Measurements from ENCODE around the gene SCNN1G.
"Not testable (repeated sequence)": the region's sequence is repeated elsewhere in the genome, so short reads cannot be mapped to it uniquely, and the experiment has no call there.

The SCNN1G gene

GRCh38 chr16:23207485-23207884 lies 24.9 kb downstream of the SCNN1G start:
- DNase-seq (ENCODE audit: low spot score) = no peak

GRCh38 chr16:23209606-23210005 lies 27.1 kb downstream of the SCNN1G start:
- DNase-seq (ENCODE audit: low spot score) = no peak

GRCh38 chr16:23213831-23214230 lies 31.3 kb downstream of the SCNN1G start:
- no peak for DNase-seq (ENCODE audit: low spot score)

- DNase-seq (ENCODE audit: low spot score) = no peak
Measured at GRCh38 chr16:23214796-23215195, 32.3 kb downstream of the SCNN1G start.

- no peak for DNase-seq (ENCODE audit: low spot score)
Measured at GRCh38 chr16:23215435-23215834, 32.9 kb downstream of the SCNN1G start.

- no peak for DNase-seq (ENCODE audit: low spot score)
Measured at GRCh38 chr16:23216658-23217246, 34.2 kb downstream of the SCNN1G start.

DNA sequence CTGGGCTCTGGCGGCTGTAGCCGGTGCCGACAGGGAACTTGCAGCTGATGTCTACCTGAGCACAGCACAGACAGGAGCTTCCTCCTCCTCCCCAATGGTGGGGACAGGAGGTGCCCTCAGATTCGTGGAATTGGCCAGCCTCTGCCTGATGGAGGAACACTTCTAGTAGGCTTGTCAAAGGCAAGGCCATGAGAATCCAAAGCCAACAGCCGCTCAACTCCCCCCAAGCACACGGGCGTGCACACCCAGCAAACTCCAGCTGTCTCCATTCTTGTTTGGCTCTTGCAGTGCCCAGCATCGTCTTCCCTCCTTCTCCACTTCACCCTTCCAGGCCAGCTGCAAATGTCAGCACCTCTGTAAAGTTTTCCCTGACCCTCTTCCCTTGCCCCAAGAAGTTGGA lies 35.1 kb downstream of the SCNN1G start:
- no peak for DNase-seq (ENCODE audit: low spot score)

DNA sequence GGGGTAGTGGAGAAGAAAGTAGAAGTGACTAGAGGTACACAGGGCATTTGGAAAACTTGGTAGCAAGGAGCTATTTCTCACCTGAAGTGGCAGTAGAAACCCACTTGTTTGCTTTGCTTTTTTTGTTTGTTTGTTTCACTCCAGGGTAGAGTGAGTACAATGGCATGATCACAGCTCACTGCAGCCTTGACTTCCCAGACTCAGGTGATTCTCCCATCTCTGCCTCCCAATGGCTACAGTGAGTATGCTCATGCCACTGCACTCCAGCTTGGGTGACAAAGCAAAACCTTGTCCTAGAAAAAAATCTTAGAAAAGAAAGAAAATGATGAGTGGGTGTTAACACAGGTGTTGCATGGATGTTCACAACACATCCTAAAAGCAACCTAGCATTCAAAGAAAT lies 40.4 kb downstream of the SCNN1G start:
- DNase-seq (ENCODE audit: low spot score) = no peak

- no peak for DNase-seq (ENCODE audit: low spot score)
Measured at GRCh38 chr16:23223368-23223767, 40.8 kb downstream of the SCNN1G start.

DNA sequence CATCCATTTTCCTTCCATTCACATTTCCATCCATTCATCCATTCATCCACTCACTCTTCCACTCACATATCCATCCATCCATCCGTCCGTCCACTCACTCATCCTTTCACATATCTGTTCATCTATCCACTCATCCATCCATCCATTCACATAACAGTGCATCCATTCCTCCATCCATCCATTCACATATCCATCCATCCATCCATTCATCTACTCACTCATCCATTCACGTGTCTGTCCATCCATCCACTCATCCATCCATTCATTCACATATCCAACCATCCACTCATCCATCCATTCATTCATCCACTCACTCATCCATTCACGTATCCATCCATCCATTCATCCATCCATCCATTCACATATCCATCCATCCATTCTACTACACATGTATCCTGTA lies 42.6 kb downstream of the SCNN1G start:
- DNase-seq (ENCODE audit: low spot score) = no peak

DNA sequence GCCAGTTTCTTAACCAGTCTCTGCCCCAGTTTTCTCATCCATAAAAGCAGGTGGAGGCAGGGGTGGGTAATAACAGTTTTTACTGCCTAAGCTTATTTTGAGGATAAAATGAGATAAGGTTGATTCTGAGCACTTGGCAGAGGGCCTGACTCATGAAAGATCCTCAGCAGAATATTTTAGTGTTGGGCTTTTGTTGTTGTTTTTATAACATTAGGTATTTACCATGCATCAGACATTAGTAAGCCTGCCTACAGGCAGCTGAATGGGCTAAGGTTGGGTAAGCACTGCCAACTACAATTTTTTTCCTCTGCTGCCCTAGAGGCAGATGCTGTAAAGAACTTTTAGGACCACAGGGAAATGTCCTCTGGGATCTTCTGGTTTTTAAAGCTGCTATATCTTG lies 43.1 kb downstream of the SCNN1G start:
- DNase-seq (ENCODE audit: low spot score) = no peak

- no peak for DNase-seq (ENCODE audit: low spot score)
Measured at GRCh38 chr16:23227529-23227928, 45.0 kb downstream of the SCNN1G start.

DNA sequence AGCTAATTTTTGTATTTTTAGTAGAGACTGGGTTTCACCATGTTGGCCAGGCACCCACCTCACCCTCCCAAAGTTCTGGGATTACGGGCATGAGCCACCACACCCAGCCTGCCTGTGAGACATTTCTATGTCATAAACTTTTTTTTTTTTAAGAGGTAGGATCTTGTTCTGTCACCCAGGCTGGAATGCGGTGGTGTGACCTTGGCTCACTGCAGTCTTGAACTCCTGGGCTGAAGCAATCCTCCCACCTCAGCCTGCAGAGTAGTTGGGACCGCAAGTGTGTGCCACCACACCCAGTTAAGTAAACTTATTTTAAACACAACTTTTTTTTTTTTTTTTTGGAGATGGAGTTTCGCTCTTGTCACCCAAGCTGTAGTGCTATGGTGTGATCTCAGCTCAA lies 47.2 kb downstream of the SCNN1G start:
- no peak for DNase-seq (ENCODE audit: low spot score)

DNA sequence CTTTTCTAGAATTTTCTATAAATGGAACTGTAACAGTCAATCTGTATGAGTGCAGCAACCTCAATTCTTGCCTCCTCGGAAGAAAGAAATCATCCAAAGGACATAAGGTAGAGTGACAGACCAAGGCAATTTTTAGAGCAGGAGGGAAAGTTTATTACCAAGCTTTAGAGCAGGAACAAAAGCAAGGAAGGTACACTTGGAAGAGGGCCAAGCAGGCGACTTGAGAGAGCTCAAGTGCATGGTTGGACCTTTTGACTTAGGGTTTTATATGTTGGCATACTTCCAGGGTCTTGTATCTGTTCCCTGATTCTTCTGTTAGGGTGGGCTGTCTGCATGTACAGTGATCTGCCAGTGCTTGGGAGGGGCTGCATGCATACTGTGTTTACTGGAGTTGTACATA lies 50.3 kb downstream of the SCNN1G start:
- no peak for DNase-seq (ENCODE audit: low spot score)

DNA sequence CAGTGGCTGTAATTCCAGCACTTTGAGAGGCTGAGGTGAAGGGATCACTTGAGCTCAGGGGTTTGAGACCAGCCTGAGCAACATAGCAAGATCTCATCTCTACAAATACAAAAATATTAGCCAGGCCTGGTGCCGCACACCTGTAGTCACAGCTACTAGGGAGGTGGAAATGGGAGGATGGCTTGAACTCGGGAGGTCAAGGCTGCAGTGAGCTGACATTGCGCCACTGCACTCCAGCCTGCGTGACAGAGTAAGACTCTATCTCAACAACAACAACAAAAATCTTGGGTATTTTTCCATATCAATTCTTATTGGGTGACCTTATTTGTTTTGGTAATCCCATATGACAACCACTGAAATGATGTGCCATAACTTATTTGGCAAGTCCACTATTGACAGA lies 52.6 kb downstream of the SCNN1G start:
- no peak for DNase-seq (ENCODE audit: low spot score)

DNA sequence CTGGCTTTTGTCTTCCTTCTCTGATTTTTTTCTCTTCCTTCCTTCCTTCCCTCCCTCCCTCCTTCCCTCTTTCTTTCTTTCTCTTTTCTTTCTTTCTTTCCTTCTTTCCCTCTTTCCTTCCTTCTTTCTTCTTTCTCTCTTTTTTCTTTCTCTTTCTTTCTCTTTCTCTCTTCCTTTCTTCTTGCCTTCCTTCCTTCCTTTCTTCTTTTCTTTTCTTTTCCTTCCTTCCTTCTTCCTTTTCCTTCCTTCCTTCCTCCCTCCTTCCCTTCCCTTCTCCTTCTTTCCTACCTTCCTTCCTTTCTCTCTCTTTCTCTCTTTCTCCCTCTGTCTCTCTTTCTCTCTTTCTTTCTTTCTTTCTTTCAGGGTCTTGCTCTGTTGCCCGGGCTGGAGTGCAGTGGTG lies 54.4 kb downstream of the SCNN1G start:
- DNase-seq (ENCODE audit: low spot score) = no peak

- DNase-seq (ENCODE audit: low spot score) = no peak
Measured at GRCh38 chr16:23240994-23241393, 58.4 kb downstream of the SCNN1G start.

GRCh38 chr16:23244122-23244521 lies 61.6 kb downstream of the SCNN1G start:
- DNase-seq (ENCODE audit: low spot score) = no peak

DNA sequence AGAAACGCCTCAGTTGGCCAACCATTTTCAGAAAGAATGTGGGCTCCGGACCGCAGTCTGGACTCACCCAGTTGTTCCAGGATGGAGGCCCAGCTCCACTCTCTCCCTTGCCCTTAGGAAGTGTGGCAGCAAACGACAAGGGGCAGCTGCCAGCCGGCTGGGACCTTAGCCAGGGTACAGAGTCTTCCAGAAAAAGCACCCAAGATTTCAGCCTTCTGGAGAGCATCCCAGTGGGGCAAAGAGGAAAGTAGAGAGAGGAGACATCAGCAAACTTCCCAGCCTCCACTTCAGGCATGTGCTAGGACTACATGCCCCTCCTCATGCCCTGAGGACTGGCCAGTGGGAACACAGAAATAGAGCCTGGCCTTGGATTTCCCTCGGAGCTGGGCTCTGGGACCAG lies 62.7 kb downstream of the SCNN1G start:
- no peak for DNase-seq (ENCODE audit: low spot score)

GRCh38 chr16:23248261-23249194 lies 66.0 kb downstream of the SCNN1G start:
- no peak for DNase-seq (ENCODE audit: low spot score)

- no peak for DNase-seq (ENCODE audit: low spot score)
Measured at GRCh38 chr16:23249830-23250229, 67.3 kb downstream of the SCNN1G start.

GRCh38 chr16:23252310-23252709 lies 69.8 kb downstream of the SCNN1G start:
- no peak for DNase-seq (ENCODE audit: low spot score)

DNA sequence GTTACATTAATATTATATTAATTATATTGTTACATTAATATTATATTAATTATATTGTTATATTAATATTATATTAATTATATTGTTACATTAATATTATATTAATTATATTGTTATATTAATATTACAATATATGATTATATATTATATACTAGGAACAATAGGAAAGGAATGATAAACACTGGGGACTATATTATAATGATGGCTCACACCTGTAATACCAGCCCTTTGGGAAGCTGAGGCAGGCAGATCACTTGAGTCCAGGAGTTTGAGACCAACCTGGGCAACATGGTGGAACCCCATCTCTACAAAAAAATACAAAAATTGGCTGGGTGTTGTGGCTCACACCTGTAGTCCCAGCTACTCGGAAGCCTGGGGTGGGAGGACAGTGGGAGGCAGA lies 71.1 kb downstream of the SCNN1G start:
- DNase-seq (ENCODE audit: low spot score) = not testable (repeated sequence)

DNA sequence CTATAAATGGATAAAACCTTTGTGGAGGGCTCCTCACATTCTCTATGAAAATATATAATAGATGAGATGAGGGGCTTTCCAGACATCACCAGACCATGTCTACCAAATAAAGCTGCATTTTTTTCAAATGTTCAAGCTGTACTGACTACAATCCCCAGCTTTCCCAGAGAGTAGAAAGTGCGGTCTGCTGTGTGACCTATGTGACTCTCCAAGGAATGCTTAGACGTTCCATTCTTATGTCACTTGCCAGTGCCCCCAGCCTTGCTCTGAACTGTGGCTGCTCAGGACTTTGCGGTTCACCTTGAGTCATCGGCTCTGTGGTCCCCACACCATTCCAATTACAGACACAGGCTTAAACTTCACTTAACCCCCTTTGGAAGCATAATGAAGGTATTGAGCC lies 71.8 kb downstream of the SCNN1G start:
- DNase-seq (ENCODE audit: low spot score) = no peak
